Temporal lobe (tissue), 2 donors: Measurements from ENCODE around the gene PTPRJ. TPM values are rescaled to one million over a fixed set of nuclear protein-coding genes. Genes with fewer than 3 reads are reported as not detected.

ENCODE experiments used
- small RNA-seq: library from RNA; depleted of rRNA; stranded (forward); fragments of <200 nt; gene quantifications from one replicate; pipeline ENCODE3, GENCODE V24; 2014; ENCODE audit warnings: low replicate concordance
- total RNA-seq: library from RNA; depleted of rRNA; stranded (reverse); fragments of >200 nt; gene quantifications from one replicate; pipeline ENCODE4 v1.2.3, GENCODE V29; 2014

Gene PTPRJ
- total RNA-seq, 1 donor from 2014 or later, result 13.8 TPM

Small RNA genes within 50 kb of the gene (small RNA-seq; reads per million reads assigned to genes)
- gene MIR3161, result not detected

Other genes starting within 250 kb of the PTPRJ start
- 74.7 TPM for gene FNBP4, start 213.2 kb upstream of the PTPRJ start, total RNA-seq
- gene NUP160, start 132.2 kb upstream of the PTPRJ start, total RNA-seq, result 59.0 TPM
- not detected for gene OR4B1, start 236.3 kb downstream of the PTPRJ start, total RNA-seq